HCT116 (cell line): Measurements from ENCODE around the gene RELA. TPM values are rescaled to one million over a fixed set of nuclear protein-coding genes. Genes with fewer than 3 reads are reported as not detected.

Source experiments
- ATAC-seq: fragments of 200-7000 bp; cut with Tn5 transposase; 2 replicates; pipeline ENCODE4 v1.9.1; 2020; ENCODE audit warnings: mild to moderate bottlenecking, moderate library complexity
- BruUV-seq: library from RNA; stranded (reverse); fragments of 400-500 nt; replicated peaks from 2 replicates; lab custom pipeline; 2021; lab: Mats Ljungman, UMichigan
- CTCF ChIA-PET: fragments of 300-600 bp; sonication (Branson Sonifier 250); formaldehyde crosslinking; loops from one replicate; lab custom pipeline; 2021; ENCODE audit warnings: antibody characterized with exemption; lab: Charles Lee
- POLR2A ChIA-PET: fragments of 300-600, 350-600 bp; sonication (Branson Sonifier 250); formaldehyde crosslinking; loops from one replicate; lab custom pipeline; 2021; ENCODE audit warnings: antibody characterized with exemption; lab: Charles Lee
- RAD21 ChIA-PET, 2 experiments: fragments of 300-600 bp; sonication (Branson Sonifier 250); formaldehyde crosslinking; loops; one replicate each; lab custom pipeline; 2023; ENCODE audit warnings: low total read pairs in 2 of 2; ENCODE audit not compliant: uncharacterized antibody in 2 of 2, unreplicated experiment in 2 of 2, low non-redundant PET in 1 of 2; lab: Charles Lee
- DNase-seq: peaks from one replicate; pipeline ENCODE4 v3.0.0-alpha.2; 2010; ENCODE audit warnings: low read depth, low spot score
- H2AFZ ChIP-seq: fragments of 200-600 bp; shearing (Covaris generic), sonication (generic); 2 replicates; pipeline ENCODE4 v1.6.1; 2017; ENCODE audit warnings: low read depth, mixed run types, mixed read lengths, antibody characterized with exemption, low read length; ENCODE audit not compliant: poor library complexity, severe bottlenecking
- H3K27ac ChIP-seq: 2 replicates; pipeline ENCODE4 v1.5.1; 2012; ENCODE audit warnings: low read depth, low read length
- H3K27me3 ChIP-seq: fragments of 200-600 bp; sonication (generic); 2 replicates; pipeline ENCODE4 v1.6.1; 2016; ENCODE audit warnings: mixed run types, low read length, mixed read lengths; ENCODE audit not compliant: insufficient read depth
- H3K36me3 ChIP-seq, 2 experiments: fragments of 200-500 bp in 1 of 2; fragments of 200-600 bp in 1 of 2; sonication (Bioruptor generic) in 1 of 2; sonication (generic) in 1 of 2; 2 replicates each; pipeline versions ENCODE4 v1.5.1 to v1.6.1; 2014 to 2016; ENCODE audit warnings: low read length in 2 of 2, inconsistent platforms in 1 of 2, mixed read lengths in 1 of 2, mixed run types in 1 of 2; ENCODE audit not compliant: insufficient read depth in 2 of 2, control insufficient read depth in 1 of 2
- H3K4me1 ChIP-seq, 2 experiments: fragments of 200-600 bp in 1 of 2; sonication (generic) in 1 of 2; 2 replicates each; pipeline versions ENCODE4 v1.5.1 to v1.6.1; 2012 to 2017; ENCODE audit warnings: low read length in 2 of 2, inconsistent platforms in 1 of 2, mild to moderate bottlenecking in 1 of 2, mixed read lengths in 1 of 2, mixed run types in 1 of 2, moderate library complexity in 1 of 2; ENCODE audit not compliant: insufficient read depth in 2 of 2, control insufficient read depth in 1 of 2
- H3K4me2 ChIP-seq: fragments of 200-600 bp; sonication (generic); 2 replicates; pipeline ENCODE4 v1.6.1; 2017; ENCODE audit warnings: mixed run types, low read length, mixed read lengths
- H3K4me3 ChIP-seq, 2 experiments: fragments of 200-600 bp in 1 of 2; sonication (generic) in 1 of 2; replicated peaks in 1 of 2; 2 replicates each; pipeline ENCODE4 v1.5.1; 2011 to 2016; ENCODE audit warnings: low read length in 2 of 2, control low read depth in 1 of 2, low read depth in 1 of 2, mild to moderate bottlenecking in 1 of 2, mixed read lengths in 1 of 2, mixed run types in 1 of 2
- H3K79me2 ChIP-seq: fragments of 200-600 bp; sonication (generic); 2 replicates; pipeline ENCODE4 v1.6.1; 2017; ENCODE audit warnings: mild to moderate bottlenecking, mixed run types, low read length, moderate library complexity, mixed read lengths; ENCODE audit not compliant: insufficient read depth
- H3K9ac ChIP-seq: fragments of 200-600 bp; sonication (generic); 2 replicates; pipeline ENCODE4 v1.6.1; 2016; ENCODE audit warnings: low read length, mixed read lengths
- H3K9me2 ChIP-seq: fragments of 200-600 bp; sonication (generic), shearing (Covaris generic); 2 replicates; pipeline ENCODE4 v1.6.1; 2017; ENCODE audit warnings: mixed run types, mild to moderate bottlenecking, moderate library complexity; ENCODE audit not compliant: insufficient read depth
- H3K9me3 ChIP-seq, 2 experiments: fragments of 200-500 bp in 1 of 2; fragments of 200-600 bp in 1 of 2; sonication (Bioruptor generic) in 1 of 2; sonication (generic) in 1 of 2; 2 replicates each; pipeline ENCODE4 v1.6.1; 2014 to 2017; ENCODE audit warnings: low read length in 2 of 2, mixed read lengths in 2 of 2, inconsistent platforms in 1 of 2, low read depth in 1 of 2, mild to moderate bottlenecking in 1 of 2, mixed run types in 1 of 2, moderate library complexity in 1 of 2; ENCODE audit not compliant: control insufficient read depth in 1 of 2, insufficient read depth in 1 of 2
- H4K20me1 ChIP-seq: fragments of 200-600 bp; sonication (generic), shearing (Covaris generic); 2 replicates; pipeline ENCODE4 v1.6.1; 2017; ENCODE audit warnings: mixed run types, mild to moderate bottlenecking, moderate library complexity; ENCODE audit not compliant: insufficient read depth
- ATF3 ChIP-seq: IDR thresholded peaks from 2 replicates; pipeline ENCODE4 v1.6.1; 2012
- CBX3 ChIP-seq: IDR thresholded peaks from 2 replicates; pipeline ENCODE4 v1.6.1; 2012; ENCODE audit warnings: low read depth
- CEBPB ChIP-seq: IDR thresholded peaks from 2 replicates; pipeline ENCODE4 v1.6.1; 2012; ENCODE audit warnings: low read depth
- CTCF ChIP-seq, 3 experiments: fragments of 200-600 bp in 1 of 3; sonication (generic) in 1 of 3; IDR thresholded peaks in 2 of 3; conservative IDR thresholded peaks in 1 of 3; 2 replicates each; pipeline ENCODE4 v1.5.1; 2012 to 2017; ENCODE audit warnings: low read depth in 2 of 3, low read length in 2 of 3, antibody characterized with exemption in 1 of 3, borderline replicate concordance in 1 of 3, control low read depth in 1 of 3, mild to moderate bottlenecking in 1 of 3, mixed read lengths in 1 of 3, mixed run types in 1 of 3, moderate library complexity in 1 of 3; ENCODE audit not compliant: insufficient read depth in 1 of 3
- EGR1 ChIP-seq: IDR thresholded peaks from 2 replicates; pipeline ENCODE4 v1.6.1; 2012; ENCODE audit warnings: low read depth
- ELF1 ChIP-seq: IDR thresholded peaks from 2 replicates; pipeline ENCODE4 v1.6.1; 2012; ENCODE audit warnings: low read depth, borderline replicate concordance
- EZH2phosphoT487 ChIP-seq: fragments of 200-600 bp; IDR thresholded peaks from 2 replicates; pipeline ENCODE4 v1.6.1; 2018; ENCODE audit warnings: antibody characterized with exemption, borderline replicate concordance
- FOSL1 ChIP-seq: IDR thresholded peaks from 2 replicates; pipeline ENCODE4 v1.6.1; 2012; ENCODE audit warnings: low read depth
- JUND ChIP-seq: IDR thresholded peaks from 2 replicates; pipeline ENCODE4 v1.6.1; 2012
- POLR2AphosphoS5 ChIP-seq: IDR thresholded peaks from 2 replicates; pipeline ENCODE4 v1.6.1; 2011; ENCODE audit warnings: mild to moderate bottlenecking, low read depth, low read length, moderate library complexity
- RAD21 ChIP-seq: IDR thresholded peaks from 2 replicates; pipeline ENCODE4 v1.6.1; 2012; ENCODE audit warnings: low read depth, mild to moderate bottlenecking
- REST ChIP-seq: IDR thresholded peaks from 2 replicates; pipeline ENCODE4 v1.6.1; 2012; ENCODE audit warnings: low read depth
- SIN3A ChIP-seq: IDR thresholded peaks from 2 replicates; pipeline ENCODE4 v1.6.1; 2012; ENCODE audit warnings: low read depth
- TCF7L2 ChIP-seq: IDR thresholded peaks from 2 replicates; pipeline ENCODE4 v1.7.0; 2011; ENCODE audit warnings: borderline replicate concordance, inconsistent platforms; ENCODE audit not compliant: insufficient read depth, insufficient read length; ENCODE audit errors: extremely low read depth
- YY1 ChIP-seq: IDR thresholded peaks from 2 replicates; pipeline ENCODE4 v1.6.1; 2011; ENCODE audit warnings: low read length, low read depth, moderate library complexity, mild to moderate bottlenecking; ENCODE audit not compliant: insufficient replicate concordance; ENCODE audit errors: extremely low read depth
- ZBTB33 ChIP-seq: IDR thresholded peaks from 2 replicates; pipeline ENCODE4 v1.6.1; 2011; ENCODE audit warnings: mild to moderate bottlenecking, low read length, moderate library complexity; ENCODE audit not compliant: insufficient replicate concordance; ENCODE audit errors: extremely low read depth
- ZNF274 ChIP-seq: fragments of 200-500 bp; sonication (Bioruptor generic); IDR thresholded peaks from 2 replicates; pipeline ENCODE4 v1.6.1; 2014; ENCODE audit warnings: mild to moderate bottlenecking, low read depth, low read length, inconsistent platforms
- intact Hi-C: fragments of 100-400 bp; cut with micrococcal nuclease; formaldehyde crosslinking; loops from 2 replicates; pipeline ENCODE4 v1.10.0; 2022
- total RNA-seq: library from RNA; stranded (reverse); gene quantifications from one replicate; pipeline ENCODE4 v1.2.1, GENCODE V29; 2021; ENCODE audit not compliant: unreplicated experiment

The RELA gene
- total RNA-seq, 1 experiment from 2014 or later = 78.5 TPM

- Histone ChIP-seq H4K20me1 (no peaks in the 10 kb centered on the region), H3K79me2 (peaks cover 67% of the 10 kb centered on the region), H3K27ac (peak overlapping the region; percentile 50; the same call in 1 of the 2 replicates), H3K27me3 (no peaks in the 10 kb centered on the region), H2AFZ (no peak overlapping the region), H3K4me1 (peaks cover 10 to 58% of the 10 kb centered on the region in 2 experiments), H3K9me3 (no peaks in the 10 kb centered on the region), H3K9ac (peak overlapping the region; percentile 84; the same call in 1 of the 2 replicates), H3K36me3 (peaks cover 2 to 11% of the 10 kb centered on the region in 2 experiments; a peak in 2 of 4 replicates), H3K9me2 (no peaks in the 10 kb centered on the region), H3K4me3 (peak overlapping the region; percentile 64 to 98), H3K4me2 (peak overlapping the region; percentile 67)
- CTCF ChIA-PET = interaction anchor here (0.5 kb wide), 1 partner anchor 72 kb away, joined by 3 read pairs; no protein-coding TSS in a partner anchor
- RAD21 ChIA-PET = no interaction called here
- no peak for TF ChIP-seq JUND
- no peak for TF ChIP-seq CEBPB
- no peak for TF ChIP-seq RAD21
- no peak for TF ChIP-seq FOSL1
- TF ChIP-seq REST = no peak
- no peak for TF ChIP-seq EGR1
- TF ChIP-seq CBX3 = no peak
- TF ChIP-seq EZH2phosphoT487 = no peak
- TF ChIP-seq CTCF (IDR thresholded peaks at IDR 0.05 in 2 of 3, conservative IDR thresholded peaks at IDR 0.05 in 1 of 3; ENCODE audit: borderline replicate concordance in 1 of 3, insufficient read depth in 1 of 3, low read depth in 2 of 3, low read length in 2 of 3) = no peak
- TF ChIP-seq ATF3 = no peak
- TF ChIP-seq TCF7L2 = no peak
- no peak for TF ChIP-seq ELF1
- no peak for TF ChIP-seq ZBTB33
- TF ChIP-seq POLR2AphosphoS5 = no peak
- no peak for TF ChIP-seq ZNF274
- TF ChIP-seq YY1 = no peak
- no peak for TF ChIP-seq SIN3A
- no peak for ATAC-seq
- POLR2A ChIA-PET = no interaction called here
- DNase-seq = no peak
- no TSS peak for BruUV-seq
- intact Hi-C loops = no loop called here
These were observed 50.0 kb downstream of the RELA start for GRCh38 chr11:65612691-65613090.
